ENCODE data around the gene GADD45G.

The GADD45G gene

GRCh38 chr9:89609426-89610006, 4.7 kb downstream of the GADD45G start:
- TF ChIP-seq CREB1 (IDR thresholded peaks at IDR 0.05; ENCODE audit: low read depth) (no peak), EP300 (IDR thresholded peaks at IDR 0.05; ENCODE audit: borderline replicate concordance) (no peak), FOXM1 (IDR thresholded peaks at IDR 0.05; ENCODE audit: borderline replicate concordance, low read depth) (no peak), USF1 (IDR thresholded peaks at IDR 0.05) (no peak), TEAD4 (IDR thresholded peaks at IDR 0.05) (no peak), EGR1 (IDR thresholded peaks at IDR 0.05) (no peak), TCF12 (IDR thresholded peaks at IDR 0.05; ENCODE audit: low read depth) (no peak), NFIC (IDR thresholded peaks at IDR 0.05) (no peak), RAD21 (IDR thresholded peaks at IDR 0.05; ENCODE audit: low read depth) (no peak), CEBPB (IDR thresholded peaks at IDR 0.05) (no peak), ZBTB7A (IDR thresholded peaks at IDR 0.05; ENCODE audit: low read depth) (no peak), MAX (IDR thresholded peaks at IDR 0.05) (no peak), TAF1 (IDR thresholded peaks at IDR 0.05; ENCODE audit: low read depth) (no peak), YY1 (IDR thresholded peaks at IDR 0.05; ENCODE audit: low read depth) (no peak)
- TF ChIP-seq, protein P1, sequence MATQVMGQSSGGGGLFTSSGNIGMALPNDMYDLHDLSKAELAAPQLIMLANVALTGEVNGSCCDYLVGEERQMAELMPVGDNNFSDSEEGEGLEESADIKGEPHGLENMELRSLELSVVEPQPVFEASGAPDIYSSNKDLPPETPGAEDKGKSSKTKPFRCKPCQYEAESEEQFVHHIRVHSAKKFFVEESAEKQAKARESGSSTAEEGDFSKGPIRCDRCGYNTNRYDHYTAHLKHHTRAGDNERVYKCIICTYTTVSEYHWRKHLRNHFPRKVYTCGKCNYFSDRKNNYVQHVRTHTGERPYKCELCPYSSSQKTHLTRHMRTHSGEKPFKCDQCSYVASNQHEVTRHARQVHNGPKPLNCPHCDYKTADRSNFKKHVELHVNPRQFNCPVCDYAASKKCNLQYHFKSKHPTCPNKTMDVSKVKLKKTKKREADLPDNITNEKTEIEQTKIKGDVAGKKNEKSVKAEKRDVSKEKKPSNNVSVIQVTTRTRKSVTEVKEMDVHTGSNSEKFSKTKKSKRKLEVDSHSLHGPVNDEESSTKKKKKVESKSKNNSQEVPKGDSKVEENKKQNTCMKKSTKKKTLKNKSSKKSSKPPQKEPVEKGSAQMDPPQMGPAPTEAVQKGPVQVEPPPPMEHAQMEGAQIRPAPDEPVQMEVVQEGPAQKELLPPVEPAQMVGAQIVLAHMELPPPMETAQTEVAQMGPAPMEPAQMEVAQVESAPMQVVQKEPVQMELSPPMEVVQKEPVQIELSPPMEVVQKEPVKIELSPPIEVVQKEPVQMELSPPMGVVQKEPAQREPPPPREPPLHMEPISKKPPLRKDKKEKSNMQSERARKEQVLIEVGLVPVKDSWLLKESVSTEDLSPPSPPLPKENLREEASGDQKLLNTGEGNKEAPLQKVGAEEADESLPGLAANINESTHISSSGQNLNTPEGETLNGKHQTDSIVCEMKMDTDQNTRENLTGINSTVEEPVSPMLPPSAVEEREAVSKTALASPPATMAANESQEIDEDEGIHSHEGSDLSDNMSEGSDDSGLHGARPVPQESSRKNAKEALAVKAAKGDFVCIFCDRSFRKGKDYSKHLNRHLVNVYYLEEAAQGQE (IDR thresholded peaks at IDR 0.05; ENCODE audit: low read depth): no peak

- TF ChIP-seq CREB1 (IDR thresholded peaks at IDR 0.05; ENCODE audit: low read depth): no peak
Observed at GRCh38 chr9:89610391-89610925, 5.6 kb downstream of the GADD45G start.

DNA sequence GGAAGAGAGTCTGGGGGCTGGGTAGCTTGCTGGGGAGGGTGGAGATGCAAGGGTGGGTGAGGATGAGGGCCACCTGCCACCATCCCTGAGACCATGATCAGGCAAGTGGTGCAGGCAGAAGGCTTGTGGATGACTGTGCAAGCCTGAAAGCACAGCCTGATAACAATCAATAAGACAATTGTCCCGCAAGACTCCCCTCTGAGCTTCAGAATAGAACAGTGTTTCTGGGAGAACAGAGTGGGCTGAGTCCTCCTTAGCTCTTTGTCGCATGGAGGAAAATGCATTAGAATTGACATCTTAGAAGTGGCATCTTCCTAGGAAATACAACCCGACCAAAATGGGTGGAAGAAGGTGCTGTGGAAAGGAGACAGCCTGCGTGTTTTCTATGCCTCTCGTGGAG, 6.6 kb downstream of the GADD45G start:
- TF ChIP-seq TAF1 (IDR thresholded peaks at IDR 0.05; ENCODE audit: low read depth): no peak
- TF ChIP-seq NFIC (IDR thresholded peaks at IDR 0.05): no peak
- TF ChIP-seq EGR1 (IDR thresholded peaks at IDR 0.05): no peak
- no peak for TF ChIP-seq CREB1 (IDR thresholded peaks at IDR 0.05; ENCODE audit: low read depth)
- TF ChIP-seq MAX (IDR thresholded peaks at IDR 0.05): no peak
- no peak for TF ChIP-seq RAD21 (IDR thresholded peaks at IDR 0.05; ENCODE audit: low read depth)
- no peak for TF ChIP-seq EP300 (IDR thresholded peaks at IDR 0.05; ENCODE audit: borderline replicate concordance)
- TF ChIP-seq, protein P1 (IDR thresholded peaks at IDR 0.05; ENCODE audit: low read depth): no peak
- no peak for TF ChIP-seq TEAD4 (IDR thresholded peaks at IDR 0.05)
- no peak for TF ChIP-seq ZBTB7A (IDR thresholded peaks at IDR 0.05; ENCODE audit: low read depth)
- no peak for TF ChIP-seq YY1 (IDR thresholded peaks at IDR 0.05; ENCODE audit: low read depth)
- TF ChIP-seq USF1 (IDR thresholded peaks at IDR 0.05): no peak
- TF ChIP-seq CEBPB (IDR thresholded peaks at IDR 0.05): no peak
- no peak for TF ChIP-seq TCF12 (IDR thresholded peaks at IDR 0.05; ENCODE audit: low read depth)
- no peak for TF ChIP-seq FOXM1 (IDR thresholded peaks at IDR 0.05; ENCODE audit: borderline replicate concordance, low read depth)

DNA sequence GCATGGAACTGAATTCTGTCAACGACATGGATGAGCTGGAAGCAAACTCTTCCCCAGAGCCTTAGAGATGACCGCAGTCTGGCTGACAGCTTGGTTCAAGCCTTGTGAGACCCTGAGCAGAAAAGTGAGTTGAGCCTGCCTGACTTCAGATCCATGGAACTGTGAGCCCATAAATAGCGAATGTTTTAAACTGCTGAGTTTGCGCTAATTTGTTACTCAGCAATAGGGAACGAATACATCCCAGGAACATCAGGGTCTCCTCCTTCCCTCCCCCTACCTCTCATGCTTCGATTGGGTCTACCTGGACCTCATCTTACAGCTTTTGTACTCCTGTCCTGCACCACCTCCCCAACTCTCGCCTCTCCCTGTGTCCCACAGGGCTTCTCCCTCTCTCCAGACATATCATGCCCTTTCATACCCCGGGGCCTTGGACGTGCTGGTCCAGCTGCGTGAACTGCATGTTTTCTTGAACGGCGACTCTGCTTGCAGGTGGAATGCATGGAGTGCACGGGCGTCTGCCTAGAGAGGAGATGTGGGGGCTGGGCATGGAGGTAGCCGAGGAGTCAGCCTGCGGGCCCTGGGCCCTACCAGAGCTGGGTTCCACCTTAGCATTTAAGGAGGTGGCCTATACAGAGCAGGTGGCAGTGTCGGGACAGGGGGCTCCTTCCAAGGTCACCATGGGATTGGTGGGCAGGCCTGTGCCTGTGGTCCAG, 7.9 kb downstream of the GADD45G start:
- TF ChIP-seq YY1 (IDR thresholded peaks at IDR 0.05; ENCODE audit: low read depth): no peak
- no peak for TF ChIP-seq TEAD4 (IDR thresholded peaks at IDR 0.05)
- TF ChIP-seq ZBTB7A (IDR thresholded peaks at IDR 0.05; ENCODE audit: low read depth): no peak

GRCh38 chr9:89613912-89614892, 9.4 kb downstream of the GADD45G start:
- TF ChIP-seq EP300 (IDR thresholded peaks at IDR 0.05; ENCODE audit: borderline replicate concordance) (no peak), EGR1 (IDR thresholded peaks at IDR 0.05) (no peak), USF1 (IDR thresholded peaks at IDR 0.05) (no peak), CEBPB (IDR thresholded peaks at IDR 0.05) (no peak), ZBTB7A (IDR thresholded peaks at IDR 0.05; ENCODE audit: low read depth) (no peak), FOXM1 (IDR thresholded peaks at IDR 0.05; ENCODE audit: borderline replicate concordance, low read depth) (no peak), RAD21 (IDR thresholded peaks at IDR 0.05; ENCODE audit: low read depth) (no peak), TAF1 (IDR thresholded peaks at IDR 0.05; ENCODE audit: low read depth) (no peak), MAX (IDR thresholded peaks at IDR 0.05) (no peak), NFIC (IDR thresholded peaks at IDR 0.05) (no peak), YY1 (IDR thresholded peaks at IDR 0.05; ENCODE audit: low read depth) (no peak), CREB1 (IDR thresholded peaks at IDR 0.05; ENCODE audit: low read depth) (no peak), TEAD4 (IDR thresholded peaks at IDR 0.05) (no peak), TCF12 (IDR thresholded peaks at IDR 0.05; ENCODE audit: low read depth) (no peak)
- TF ChIP-seq, protein P1 (IDR thresholded peaks at IDR 0.05; ENCODE audit: low read depth): no peak

All from Ishikawa (cell line).